Cardiac fibroblast (primary cell): ENCODE measurements around the gene EEFSEC.

Source experiments
- DNase-seq, 2 donors: peaks; one replicate each; pipeline versions ENCODE4 v3.0.0 to v3.0.0-alpha.2; 2010; ENCODE audit warnings: low read depth in 2 of 2
- H3K4me3 ChIP-seq, 2 donors: replicated peaks in 1 of 2; 1 replicate in 1 of 2; 2 replicates in 1 of 2; pipeline ENCODE4 v1.5.1; 2011; ENCODE audit warnings: low read depth in 2 of 2, low read length in 2 of 2, mild to moderate bottlenecking in 2 of 2, moderate library complexity in 1 of 2
- CTCF ChIP-seq: IDR thresholded peaks from one replicate; pipeline ENCODE4 v1.5.1; 2011; ENCODE audit warnings: low read depth, mild to moderate bottlenecking, low read length, inconsistent platforms

EEFSEC gene

GRCh38 chr3:128267541-128267940 lies 114.3 kb downstream of the EEFSEC start:
- no peak overlapping the region for H3K4me3 ChIP-seq
- TF ChIP-seq CTCF: no peak
- no peak for DNase-seq

- H3K4me3 ChIP-seq: no peak overlapping the region
- DNase-seq: no peak
- TF ChIP-seq CTCF: no peak
These were observed 115.9 kb downstream of the EEFSEC start for GRCh38 chr3:128269006-128269775.

- no peak overlapping the region for H3K4me3 ChIP-seq
- no peak for DNase-seq
- TF ChIP-seq CTCF: no peak
These were observed 116.5 kb downstream of the EEFSEC start for GRCh38 chr3:128269796-128270195.

GRCh38 chr3:128270559-128271492 lies 117.5 kb downstream of the EEFSEC start:
- no peak for TF ChIP-seq CTCF
- no peak overlapping the region for H3K4me3 ChIP-seq
- no peak for DNase-seq

- no peak overlapping the region for H3K4me3 ChIP-seq
- no peak for TF ChIP-seq CTCF
- no peak for DNase-seq
These were observed 118.5 kb downstream of the EEFSEC start for GRCh38 chr3:128271536-128272332.

GRCh38 chr3:128273109-128273840 lies 120.0 kb downstream of the EEFSEC start:
- no peak overlapping the region for H3K4me3 ChIP-seq
- no peak for DNase-seq
- TF ChIP-seq CTCF: no peak
